ENCODE data around the gene TACC2.

DNA sequence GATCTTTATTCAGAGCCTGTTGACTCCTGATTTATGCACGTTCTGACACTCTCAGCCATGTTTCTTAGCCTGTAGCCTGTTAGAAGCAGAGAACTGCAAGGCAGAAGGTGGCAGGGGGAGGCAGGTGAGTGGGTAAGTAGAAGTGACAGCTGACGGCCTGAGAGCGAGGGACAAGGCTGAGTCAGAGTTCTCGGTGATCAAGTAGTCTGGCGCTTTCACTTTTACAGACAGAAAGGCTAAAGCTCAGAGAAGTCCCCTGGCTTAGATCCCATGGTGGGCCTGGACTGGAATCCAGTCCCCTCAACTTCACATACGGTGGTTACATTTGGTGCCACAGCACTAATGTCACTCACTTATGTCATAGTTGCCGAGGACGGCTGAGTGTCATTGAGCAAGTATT lies 139.0 kb downstream of the TACC2 start:
- TF ChIP-seq, protein P1, sequence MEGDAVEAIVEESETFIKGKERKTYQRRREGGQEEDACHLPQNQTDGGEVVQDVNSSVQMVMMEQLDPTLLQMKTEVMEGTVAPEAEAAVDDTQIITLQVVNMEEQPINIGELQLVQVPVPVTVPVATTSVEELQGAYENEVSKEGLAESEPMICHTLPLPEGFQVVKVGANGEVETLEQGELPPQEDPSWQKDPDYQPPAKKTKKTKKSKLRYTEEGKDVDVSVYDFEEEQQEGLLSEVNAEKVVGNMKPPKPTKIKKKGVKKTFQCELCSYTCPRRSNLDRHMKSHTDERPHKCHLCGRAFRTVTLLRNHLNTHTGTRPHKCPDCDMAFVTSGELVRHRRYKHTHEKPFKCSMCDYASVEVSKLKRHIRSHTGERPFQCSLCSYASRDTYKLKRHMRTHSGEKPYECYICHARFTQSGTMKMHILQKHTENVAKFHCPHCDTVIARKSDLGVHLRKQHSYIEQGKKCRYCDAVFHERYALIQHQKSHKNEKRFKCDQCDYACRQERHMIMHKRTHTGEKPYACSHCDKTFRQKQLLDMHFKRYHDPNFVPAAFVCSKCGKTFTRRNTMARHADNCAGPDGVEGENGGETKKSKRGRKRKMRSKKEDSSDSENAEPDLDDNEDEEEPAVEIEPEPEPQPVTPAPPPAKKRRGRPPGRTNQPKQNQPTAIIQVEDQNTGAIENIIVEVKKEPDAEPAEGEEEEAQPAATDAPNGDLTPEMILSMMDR (IDR thresholded peaks at IDR 0.05): no peak
- TF ChIP-seq POLR2AphosphoS5 (IDR thresholded peaks at IDR 0.05) (no peak), POLR2A (IDR thresholded peaks at IDR 0.05) (no peak)

Data from suprapubic skin (tissue), 4 donors.